Hair follicle dermal papilla cell (primary cell): ENCODE data around the gene GAD2. TPM values are rescaled to one million over a fixed set of nuclear protein-coding genes. Genes with fewer than 3 reads are reported as not detected.

Experiments
- total RNA-seq: library from RNA; depleted of rRNA; stranded (reverse); fragments of >200 nt; gene quantifications from 2 replicates; pipeline ENCODE4 v1.2.3, GENCODE V29; 2012

Gene GAD2
- not detected in 2 replicates for total RNA-seq

DNA sequence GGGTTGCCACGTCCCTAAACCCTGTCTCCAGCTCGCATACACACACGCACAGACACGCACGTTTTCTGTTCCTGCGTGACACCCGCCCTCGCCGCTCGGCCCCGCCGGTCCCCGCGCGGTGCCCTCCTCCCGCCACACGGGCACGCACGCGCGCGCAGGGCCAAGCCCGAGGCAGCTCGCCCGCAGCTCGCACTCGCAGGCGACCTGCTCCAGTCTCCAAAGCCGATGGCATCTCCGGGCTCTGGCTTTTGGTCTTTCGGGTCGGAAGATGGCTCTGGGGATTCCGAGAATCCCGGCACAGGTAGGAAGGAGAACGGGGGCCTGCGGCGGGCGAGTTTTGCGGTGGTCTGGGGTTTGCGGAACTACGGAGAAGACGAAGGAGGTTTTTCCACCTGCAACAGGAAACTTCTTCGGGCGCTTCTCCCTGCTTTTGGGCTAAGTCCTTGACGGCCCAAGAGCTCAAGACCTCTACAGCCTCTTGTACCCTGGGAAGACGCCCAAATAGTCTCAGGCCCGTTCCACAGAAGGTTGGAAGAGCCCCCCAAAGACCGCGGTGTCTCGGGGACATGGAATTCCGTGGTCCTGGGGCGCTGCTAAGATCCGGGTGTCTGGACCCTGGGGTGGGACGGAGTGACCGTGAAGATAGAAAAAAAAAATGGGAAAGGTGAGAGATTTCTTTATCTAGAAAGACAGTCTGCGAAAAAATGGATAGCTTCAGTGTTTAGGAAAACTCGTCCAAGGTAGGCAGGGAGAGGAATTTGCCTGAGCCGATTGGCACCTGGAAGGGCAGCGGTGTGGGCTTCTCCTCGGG is at the start of gene GAD2:
Gene GAD2 (plus strand): TSS at position 190 of the 811 bp plus-strand sequence. CDS start 36 bp downstream, at position 226.

Other genes starting within 250 kb of the GAD2 start
- 5.2 and 8.0 TPM in 2 replicates for gene APBB1IP, start 221.6 kb downstream of the GAD2 start, total RNA-seq